ENCODE results near the gene GSKIP. TPM values are rescaled to one million over a fixed set of nuclear protein-coding genes. Genes with fewer than 3 reads are reported as not detected.

GSKIP gene
- total and polyA plus RNA-seq, 2 donors from 2014 or later = 13.1 to 30.5 TPM

DNA sequence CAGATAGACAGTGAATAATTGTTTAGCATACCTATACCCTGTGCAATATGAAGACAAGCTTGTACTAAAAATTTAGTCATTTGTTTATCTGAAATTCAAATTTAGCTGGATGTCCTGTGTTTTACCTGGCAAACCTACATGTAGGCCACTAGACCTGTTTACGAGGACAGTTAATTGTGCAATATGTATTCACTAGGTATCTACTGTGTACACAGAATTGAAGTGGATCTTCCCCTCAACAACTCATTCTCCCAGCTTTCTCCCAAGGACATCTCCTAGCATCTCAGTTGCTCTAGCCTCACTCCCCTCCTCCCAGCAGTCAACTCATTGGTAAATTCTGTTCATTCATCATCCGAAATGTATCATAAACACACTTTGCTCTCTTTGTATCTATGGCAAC, 53.9 kb downstream of the GSKIP start:
- Histone ChIP-seq H3K4me1 (ENCODE audit: control insufficient read depth in 2 of 3, insufficient read depth in 2 of 3, low read depth in 1 of 3, low read length in 3 of 3) (no peaks in the 10 kb centered on the region), H3K36me3 (ENCODE audit: control insufficient read depth in 2 of 3, insufficient read depth in 3 of 3, low read length in 3 of 3) (no peaks in the 10 kb centered on the region), H3K4me3 (ENCODE audit: low read length in 3 of 3) (no peak overlapping the region), H3K27ac (ENCODE audit: low read depth in 2 of 2, low read length in 2 of 2) (no peak overlapping the region), H3K27me3 (ENCODE audit: control insufficient read depth, insufficient read depth, low read length) (no peaks in the 10 kb centered on the region), H3K9ac (ENCODE audit: low read length in 3 of 3) (no peak overlapping the region), H3K9me3 (ENCODE audit: control insufficient read depth in 2 of 3, insufficient read depth in 1 of 3, low read length in 3 of 3) (no peaks in the 10 kb centered on the region)
- intact Hi-C loops (cut with DNase I) = loop anchor here (10.0 kb wide), 1 partner anchor 112 kb away; no protein-coding TSS in a partner anchor
- DNase-seq = no peak
- TF ChIP-seq, protein P1, sequence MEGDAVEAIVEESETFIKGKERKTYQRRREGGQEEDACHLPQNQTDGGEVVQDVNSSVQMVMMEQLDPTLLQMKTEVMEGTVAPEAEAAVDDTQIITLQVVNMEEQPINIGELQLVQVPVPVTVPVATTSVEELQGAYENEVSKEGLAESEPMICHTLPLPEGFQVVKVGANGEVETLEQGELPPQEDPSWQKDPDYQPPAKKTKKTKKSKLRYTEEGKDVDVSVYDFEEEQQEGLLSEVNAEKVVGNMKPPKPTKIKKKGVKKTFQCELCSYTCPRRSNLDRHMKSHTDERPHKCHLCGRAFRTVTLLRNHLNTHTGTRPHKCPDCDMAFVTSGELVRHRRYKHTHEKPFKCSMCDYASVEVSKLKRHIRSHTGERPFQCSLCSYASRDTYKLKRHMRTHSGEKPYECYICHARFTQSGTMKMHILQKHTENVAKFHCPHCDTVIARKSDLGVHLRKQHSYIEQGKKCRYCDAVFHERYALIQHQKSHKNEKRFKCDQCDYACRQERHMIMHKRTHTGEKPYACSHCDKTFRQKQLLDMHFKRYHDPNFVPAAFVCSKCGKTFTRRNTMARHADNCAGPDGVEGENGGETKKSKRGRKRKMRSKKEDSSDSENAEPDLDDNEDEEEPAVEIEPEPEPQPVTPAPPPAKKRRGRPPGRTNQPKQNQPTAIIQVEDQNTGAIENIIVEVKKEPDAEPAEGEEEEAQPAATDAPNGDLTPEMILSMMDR (IDR thresholded peaks at IDR 0.05; ENCODE audit: borderline replicate concordance, extremely low read depth, insufficient read depth) = no peak
- no peak for FAIRE-seq

- DNase-seq (no peak), FAIRE-seq (no peak)
- Histone ChIP-seq H3K27me3 (ENCODE audit: control insufficient read depth, insufficient read depth, low read length) (no peaks in the 10 kb centered on the region), H3K4me1 (ENCODE audit: control insufficient read depth in 2 of 3, insufficient read depth in 2 of 3, low read depth in 1 of 3, low read length in 3 of 3) (no peaks in the 10 kb centered on the region), H3K9me3 (ENCODE audit: control insufficient read depth in 2 of 3, insufficient read depth in 1 of 3, low read length in 3 of 3) (no peaks in the 10 kb centered on the region), H3K36me3 (ENCODE audit: control insufficient read depth in 2 of 3, insufficient read depth in 3 of 3, low read length in 3 of 3) (no peaks in the 10 kb centered on the region), H3K9ac (ENCODE audit: low read length in 3 of 3) (no peak overlapping the region), H3K4me3 (ENCODE audit: low read length in 3 of 3) (no peak overlapping the region), H3K27ac (ENCODE audit: low read depth in 2 of 2, low read length in 2 of 2) (no peak overlapping the region)
- TF ChIP-seq, protein P1 (IDR thresholded peaks at IDR 0.05; ENCODE audit: borderline replicate concordance, extremely low read depth, insufficient read depth) = no peak
- intact Hi-C loops (cut with DNase I) = loop anchor here (10.0 kb wide), 1 partner anchor 113 kb away; no protein-coding TSS in a partner anchor
Measured at GRCh38 chr14:96418075-96418474, 54.7 kb downstream of the GSKIP start.

DNA sequence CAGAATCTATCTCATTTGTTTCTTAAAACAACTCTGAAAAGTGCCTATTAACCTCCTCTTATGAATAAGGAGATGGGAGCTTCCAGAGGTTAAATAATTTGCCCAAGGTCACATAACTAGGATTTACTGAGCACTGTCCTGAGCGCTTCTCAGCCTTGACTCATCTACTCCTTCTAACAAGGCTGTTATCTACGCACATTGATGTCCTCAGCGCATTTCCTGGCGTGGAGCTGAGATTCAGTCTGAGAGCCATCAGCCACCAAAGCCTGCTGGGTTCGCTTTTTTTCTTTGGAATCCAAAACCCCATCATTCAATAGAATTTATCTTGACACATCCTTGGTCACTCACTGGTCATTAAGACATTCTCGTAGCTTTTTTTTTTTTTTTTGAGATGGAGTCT, 57.9 kb downstream of the GSKIP start:
- Histone ChIP-seq H3K9ac (ENCODE audit: low read length in 3 of 3) (no peak overlapping the region), H3K4me1 (ENCODE audit: control insufficient read depth in 2 of 3, insufficient read depth in 2 of 3, low read depth in 1 of 3, low read length in 3 of 3) (peaks cover 0 to 4% (median 0%) of the 10 kb centered on the region in 3 donors), H3K27ac (ENCODE audit: low read depth in 2 of 2, low read length in 2 of 2) (no peak overlapping the region), H3K36me3 (ENCODE audit: control insufficient read depth in 2 of 3, insufficient read depth in 3 of 3, low read length in 3 of 3) (no peaks in the 10 kb centered on the region), H3K4me3 (ENCODE audit: low read length in 3 of 3) (no peak overlapping the region), H3K27me3 (ENCODE audit: control insufficient read depth, insufficient read depth, low read length) (no peaks in the 10 kb centered on the region), H3K9me3 (ENCODE audit: control insufficient read depth in 2 of 3, insufficient read depth in 1 of 3, low read length in 3 of 3) (no peaks in the 10 kb centered on the region)
- intact Hi-C loops (cut with DNase I) = loop anchor here (10.0 kb wide), 1 partner anchor 326 kb away; no protein-coding TSS in a partner anchor
- TF ChIP-seq, protein P1 (IDR thresholded peaks at IDR 0.05; ENCODE audit: borderline replicate concordance, extremely low read depth, insufficient read depth) = no peak
- DNase-seq (no peak), FAIRE-seq (no peak)

- DNase-seq = no peak
- no peak overlapping the region for H3K4me3 ChIP-seq (ENCODE audit: low read length in 3 of 3)
- peaks cover 0 to 4% (median 0%) of the 10 kb centered on the region in 3 donors for H3K4me1 ChIP-seq (ENCODE audit: control insufficient read depth in 2 of 3, insufficient read depth in 2 of 3, low read depth in 1 of 3, low read length in 3 of 3)
- H3K27me3 ChIP-seq (ENCODE audit: control insufficient read depth, insufficient read depth, low read length) = no peaks in the 10 kb centered on the region
- TF ChIP-seq, protein P1 (IDR thresholded peaks at IDR 0.05; ENCODE audit: borderline replicate concordance, extremely low read depth, insufficient read depth) = no peak
- intact Hi-C loops (cut with DNase I) = loop anchor here (10.0 kb wide), 1 partner anchor 328 kb away; no protein-coding TSS in a partner anchor
- H3K36me3 ChIP-seq (ENCODE audit: control insufficient read depth in 2 of 3, insufficient read depth in 3 of 3, low read length in 3 of 3) = no peaks in the 10 kb centered on the region
- FAIRE-seq = no peak
- H3K27ac ChIP-seq (ENCODE audit: low read depth in 2 of 2, low read length in 2 of 2) = no peak overlapping the region
- H3K9me3 ChIP-seq (ENCODE audit: control insufficient read depth in 2 of 3, insufficient read depth in 1 of 3, low read length in 3 of 3) = no peaks in the 10 kb centered on the region
- no peak overlapping the region for H3K9ac ChIP-seq (ENCODE audit: low read length in 3 of 3)
Measured at GRCh38 chr14:96422992-96423391, 59.7 kb downstream of the GSKIP start.
